Glutamatergic neuron (in vitro differentiated cells): ENCODE results near the gene ERAL1. TPM values are rescaled to one million over a fixed set of nuclear protein-coding genes. Genes with fewer than 3 reads are reported as not detected.
"Not testable (repeated sequence)": the region's sequence is repeated elsewhere in the genome, so short reads cannot be mapped to it uniquely, and the experiment has no call there.

Experiments
- DNase-seq: peaks from one replicate; pipeline ENCODE4 v3.0.0; 2022
- H3K27ac Mint-ChIP-seq: one replicate; pipeline ENCODE4 v1.8.0; 2020; ENCODE audit warnings: mild to moderate bottlenecking, mixed read lengths, inconsistent platforms; ENCODE audit not compliant: unreplicated experiment
- H3K27me3 Mint-ChIP-seq: one replicate; pipeline ENCODE4 v1.8.0; 2020; ENCODE audit warnings: mild to moderate bottlenecking, moderate library complexity, mixed read lengths, inconsistent platforms; ENCODE audit not compliant: unreplicated experiment
- H3K36me3 Mint-ChIP-seq: one replicate; pipeline ENCODE4 v1.8.0; 2020; ENCODE audit warnings: mild to moderate bottlenecking, mixed read lengths, inconsistent platforms; ENCODE audit not compliant: unreplicated experiment
- H3K4me1 Mint-ChIP-seq: one replicate; pipeline ENCODE4 v1.8.0; 2020; ENCODE audit warnings: mild to moderate bottlenecking, low read depth, mixed read lengths, inconsistent platforms; ENCODE audit not compliant: unreplicated experiment
- H3K4me3 Mint-ChIP-seq: one replicate; pipeline ENCODE4 v1.8.0; 2020; ENCODE audit warnings: mild to moderate bottlenecking, mixed read lengths, inconsistent platforms; ENCODE audit not compliant: unreplicated experiment
- H3K9me3 Mint-ChIP-seq: one replicate; pipeline ENCODE4 v1.8.0; 2020; ENCODE audit warnings: mild to moderate bottlenecking, moderate library complexity, mixed read lengths, inconsistent platforms; ENCODE audit not compliant: unreplicated experiment
- CTCF ChIP-seq: fragments of 200-600 bp; sonication (generic); IDR thresholded peaks from one replicate; pipeline ENCODE4 v1.5.0; 2021; ENCODE audit not compliant: partially characterized antibody, unreplicated experiment
- total RNA-seq: library from RNA; stranded (reverse); fragmentation: NEBNext Ultra II Directional; extraction: Animal tissue kit (Norgen Biotek cat#: 25700); gene quantifications from one replicate; pipeline ENCODE4 v1.2.1, GENCODE V29; 2021; ENCODE audit not compliant: unreplicated experiment

Gene ERAL1
- total RNA-seq, 1 donor from 2014 or later = 53.3 TPM

GRCh38 chr17:28867276-28867675, 12.5 kb downstream of the ERAL1 start:
- Mint-ChIP-seq H3K4me3 (no peak overlapping the region), H3K9me3 (peaks cover 7% of the 10 kb centered on the region), H3K4me1 (peaks cover 4% of the 10 kb centered on the region), H3K36me3 (no peaks in the 10 kb centered on the region), H3K27me3 (peaks cover 1% of the 10 kb centered on the region), H3K27ac (no peak overlapping the region)
- TF ChIP-seq CTCF = no peak
- DNase-seq = no peak

GRCh38 chr17:28871056-28871579, 16.3 kb downstream of the ERAL1 start:
- H3K9me3 Mint-ChIP-seq = peaks cover 5% of the 10 kb centered on the region
- no peak for TF ChIP-seq CTCF
- no peak for DNase-seq
- peaks cover 4% of the 10 kb centered on the region for H3K36me3 Mint-ChIP-seq
- no peak overlapping the region for H3K4me3 Mint-ChIP-seq
- peaks cover 5% of the 10 kb centered on the region for H3K4me1 Mint-ChIP-seq
- peaks cover 1% of the 10 kb centered on the region for H3K27me3 Mint-ChIP-seq
- no peak overlapping the region for H3K27ac Mint-ChIP-seq

- H3K9me3 Mint-ChIP-seq = peaks cover 5% of the 10 kb centered on the region
- H3K27ac Mint-ChIP-seq = no peak overlapping the region
- peaks cover 10% of the 10 kb centered on the region for H3K36me3 Mint-ChIP-seq
These were observed 19.0 kb downstream of the ERAL1 start for GRCh38 chr17:28873839-28874238.

GRCh38 chr17:28874750-28875149, 19.9 kb downstream of the ERAL1 start:
- Mint-ChIP-seq H3K4me1 (peaks cover 2% of the 10 kb centered on the region), H3K27ac (no peak overlapping the region), H3K36me3 (peaks cover 10% of the 10 kb centered on the region), H3K27me3 (peaks cover 1% of the 10 kb centered on the region), H3K4me3 (no peak overlapping the region), H3K9me3 (peaks cover 8% of the 10 kb centered on the region)
- no peak for DNase-seq
- TF ChIP-seq CTCF = no peak

More at GRCh38 chr17:28873839-28874238, 19.0 kb downstream of the ERAL1 start:
- Mint-ChIP-seq H3K4me3 (no peak overlapping the region), H3K4me1 (peaks cover 2% of the 10 kb centered on the region), H3K27me3 (peaks cover 1% of the 10 kb centered on the region)
- DNase-seq = no peak
- no peak for TF ChIP-seq CTCF

GRCh38 chr17:28875848-28876550, 21.2 kb downstream of the ERAL1 start:
- H3K4me1 Mint-ChIP-seq = peaks cover 2% of the 10 kb centered on the region
- H3K4me3 Mint-ChIP-seq = no peak overlapping the region
- peaks cover under 1% of the 10 kb centered on the region for H3K27me3 Mint-ChIP-seq
- TF ChIP-seq CTCF = no peak
- H3K9me3 Mint-ChIP-seq = peaks cover 11% of the 10 kb centered on the region
- peaks cover 15% of the 10 kb centered on the region for H3K36me3 Mint-ChIP-seq
- no peak overlapping the region for H3K27ac Mint-ChIP-seq
- DNase-seq = no peak

- not testable (repeated sequence) for H3K9me3 Mint-ChIP-seq, H3K4me1 Mint-ChIP-seq, DNase-seq, H3K4me3 Mint-ChIP-seq, H3K27ac Mint-ChIP-seq, H3K27me3 Mint-ChIP-seq
- peaks cover 20% of the 10 kb centered on the region for H3K36me3 Mint-ChIP-seq
These were observed 22.4 kb downstream of the ERAL1 start for GRCh38 chr17:28877150-28877711.
